HG03442 (cell line): ENCODE results near the gene CCDC158.
"Not testable (repeated sequence)": the region's sequence is repeated elsewhere in the genome, so short reads cannot be mapped to it uniquely, and the experiment has no call there.

ENCODE experiments used
- ATAC-seq: cut with Tn5 transposase; IDR thresholded peaks from one replicate; pipeline ENCODE4 v1.9.1; 2021; ENCODE audit warnings: mild to moderate bottlenecking, moderate library complexity; ENCODE audit not compliant: unreplicated experiment

CCDC158 gene

DNA sequence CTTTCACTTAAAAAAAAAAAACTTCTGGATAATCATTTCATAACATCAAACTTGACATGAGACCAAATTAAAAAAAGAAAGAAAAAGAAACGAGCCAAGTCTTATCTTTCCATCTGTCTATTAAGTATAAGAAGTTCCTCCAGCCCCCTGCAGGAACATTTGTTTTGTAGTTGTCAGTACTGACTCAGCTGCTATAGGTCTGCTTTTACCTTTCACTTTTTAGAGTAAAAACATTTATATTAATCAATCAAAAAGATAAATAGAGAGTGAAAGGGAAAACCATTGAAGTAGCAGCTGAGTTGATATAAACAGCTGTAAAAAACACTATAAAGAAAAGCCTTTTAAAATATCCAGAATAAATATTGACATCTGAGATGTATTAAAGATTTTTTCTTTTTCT, 46.1 kb downstream of the CCDC158 start:
- no peak for ATAC-seq

DNA sequence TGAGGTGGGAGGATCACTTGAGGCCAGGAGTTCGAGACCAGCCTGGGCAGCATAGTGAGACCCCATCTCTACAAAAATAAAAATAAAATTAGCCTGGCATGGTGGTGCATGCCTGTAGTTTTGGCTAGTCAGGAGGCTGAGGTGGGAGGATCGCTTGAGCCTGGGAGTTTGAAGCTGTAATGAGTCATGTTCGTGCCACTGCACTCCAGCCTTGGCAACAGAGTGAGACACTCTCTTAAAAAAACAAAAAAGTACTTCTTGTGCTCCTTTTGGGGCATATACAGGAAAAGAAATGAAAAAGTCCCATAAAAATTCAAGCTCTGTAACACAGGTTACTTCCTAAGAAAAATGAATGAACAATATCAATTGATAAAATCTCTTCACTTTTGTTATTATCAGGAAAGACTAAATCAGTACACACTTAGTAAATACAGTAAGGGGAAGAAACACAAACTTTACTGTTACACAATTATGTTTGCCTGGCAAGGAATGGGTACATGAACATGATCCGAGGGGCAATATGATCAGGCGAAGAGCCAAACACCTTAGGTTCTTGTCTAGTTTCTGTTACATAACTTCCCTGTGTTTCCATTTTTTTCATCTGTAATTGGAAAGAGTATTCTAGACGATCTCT, 46.9 kb downstream of the CCDC158 start:
- ATAC-seq, result no peak

DNA sequence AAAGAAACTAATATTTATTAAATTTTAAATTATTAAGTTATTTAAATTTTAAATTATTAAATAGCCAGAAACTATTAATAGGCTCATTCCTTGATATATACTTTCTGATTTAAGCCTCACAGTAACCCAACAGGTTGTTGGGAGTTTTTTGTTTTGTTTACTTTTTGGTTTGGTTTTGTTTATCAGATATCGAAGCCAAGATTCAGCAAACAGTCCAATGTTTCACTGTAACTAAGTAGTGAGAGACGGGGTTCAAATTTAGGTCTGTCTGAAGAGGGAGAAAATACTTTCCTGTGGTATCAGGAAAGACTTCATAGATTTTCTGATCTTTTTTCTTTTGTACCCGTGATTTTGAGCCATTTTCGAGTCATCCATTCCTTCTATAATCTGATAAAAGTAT, 54.2 kb downstream of the CCDC158 start:
- ATAC-seq, result no peak

DNA sequence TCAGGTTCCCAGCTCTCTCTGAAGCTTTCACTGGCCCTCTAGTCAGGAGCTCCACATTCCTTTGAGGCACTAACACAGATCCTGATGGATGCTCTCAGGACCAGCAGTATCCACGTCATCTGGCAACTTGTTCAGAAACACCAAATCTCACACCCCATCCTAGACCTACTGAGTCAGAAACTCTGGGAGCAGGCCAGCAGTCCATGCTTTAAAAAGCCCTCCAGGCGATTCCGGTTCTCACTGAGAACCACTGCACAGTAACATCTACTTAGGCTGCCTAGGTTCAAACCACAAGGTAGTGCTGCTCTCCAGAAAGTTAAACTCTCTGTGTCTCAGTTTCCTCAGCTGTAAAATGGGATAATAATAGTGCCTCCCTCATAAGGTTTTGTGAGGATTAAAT, 55.3 kb downstream of the CCDC158 start:
- ATAC-seq, result no peak

DNA sequence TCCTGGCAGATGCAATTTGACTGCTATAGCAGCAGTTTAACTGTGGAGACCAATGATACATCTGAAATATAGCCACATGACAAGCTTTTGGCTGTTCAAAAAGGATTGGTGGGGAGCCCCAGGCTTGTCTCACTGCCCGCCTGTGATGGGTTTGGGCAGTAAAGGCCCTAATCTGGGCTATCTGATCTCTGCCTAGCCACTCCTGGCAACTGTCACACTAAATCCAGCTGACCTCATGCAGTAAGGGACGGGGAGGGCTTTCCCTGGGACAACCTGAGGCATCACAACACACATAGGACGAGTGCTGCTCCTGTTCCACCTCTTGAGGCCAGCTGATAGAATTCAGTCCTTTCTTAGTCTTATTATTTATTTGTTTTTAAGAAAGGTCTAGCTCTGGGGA, 56.2 kb downstream of the CCDC158 start:
- ATAC-seq, result no peak

DNA sequence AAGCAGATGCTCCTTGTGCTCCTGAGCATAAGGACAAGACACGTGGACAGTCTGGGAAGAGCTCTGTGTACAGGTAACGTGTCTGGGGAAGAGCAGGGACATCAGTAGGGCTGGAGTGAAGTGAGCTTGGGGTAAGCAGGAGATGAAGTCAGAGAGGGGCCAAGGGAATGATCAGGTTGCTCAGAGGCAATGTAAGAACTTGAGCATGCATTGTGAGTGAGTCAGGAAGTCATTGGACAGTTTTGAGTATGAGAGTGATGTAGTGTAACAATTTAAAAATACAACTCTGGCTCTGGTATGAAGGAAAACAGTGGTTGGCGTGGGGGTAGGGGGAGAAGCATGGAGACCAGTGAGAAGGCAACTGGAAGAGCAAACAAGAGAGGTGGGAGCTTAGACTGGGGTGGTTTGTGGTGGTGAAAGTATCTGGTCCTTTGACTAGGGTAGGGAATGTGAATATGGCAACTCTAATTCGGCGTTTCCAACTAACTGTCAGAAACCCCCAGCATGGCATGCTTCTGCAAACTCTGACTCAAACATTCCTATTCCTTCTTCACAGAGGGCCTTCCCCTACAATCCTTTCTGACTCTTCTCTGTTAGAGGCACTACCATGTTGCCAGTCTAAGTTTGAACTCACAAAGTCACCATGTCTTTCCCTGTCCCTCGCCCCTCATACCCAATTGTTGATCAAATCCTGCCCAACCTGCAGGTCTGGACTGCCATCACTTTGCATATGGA, 57.2 kb downstream of the CCDC158 start:
- ATAC-seq, result no peak

DNA sequence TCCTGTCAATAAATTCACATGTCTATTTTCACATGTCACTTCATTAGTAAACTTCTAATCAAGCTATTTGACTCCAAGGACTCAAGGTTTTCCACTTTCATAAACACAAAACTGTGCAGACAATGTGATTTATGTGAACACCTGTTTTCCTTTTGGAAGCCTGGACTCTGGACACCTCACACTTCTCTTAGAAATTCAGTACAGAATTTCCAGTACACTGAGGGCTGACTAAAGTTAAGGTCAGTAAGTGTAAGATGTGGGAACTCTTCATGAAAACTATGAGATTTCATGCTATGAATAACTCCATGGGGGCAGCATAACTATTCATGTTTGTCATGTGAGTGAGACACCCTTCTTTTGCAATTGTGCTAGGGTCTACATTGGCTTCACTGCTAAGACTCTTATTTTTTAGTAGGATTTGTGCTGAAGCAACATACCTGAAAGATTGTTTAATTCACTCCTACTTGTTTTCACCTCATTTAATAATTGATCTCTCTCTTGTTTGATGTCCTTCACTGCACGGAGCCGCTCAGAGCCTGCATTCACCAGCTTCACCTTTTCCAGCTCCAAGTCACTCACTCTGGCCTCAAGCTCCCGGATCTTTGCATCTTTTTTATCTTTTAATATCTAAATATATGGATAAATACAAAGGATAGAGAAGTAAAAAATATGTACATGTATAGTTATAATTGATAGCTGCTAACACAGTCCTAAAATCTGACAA, 59.1 kb downstream of the CCDC158 start:
- ATAC-seq, result no peak

DNA sequence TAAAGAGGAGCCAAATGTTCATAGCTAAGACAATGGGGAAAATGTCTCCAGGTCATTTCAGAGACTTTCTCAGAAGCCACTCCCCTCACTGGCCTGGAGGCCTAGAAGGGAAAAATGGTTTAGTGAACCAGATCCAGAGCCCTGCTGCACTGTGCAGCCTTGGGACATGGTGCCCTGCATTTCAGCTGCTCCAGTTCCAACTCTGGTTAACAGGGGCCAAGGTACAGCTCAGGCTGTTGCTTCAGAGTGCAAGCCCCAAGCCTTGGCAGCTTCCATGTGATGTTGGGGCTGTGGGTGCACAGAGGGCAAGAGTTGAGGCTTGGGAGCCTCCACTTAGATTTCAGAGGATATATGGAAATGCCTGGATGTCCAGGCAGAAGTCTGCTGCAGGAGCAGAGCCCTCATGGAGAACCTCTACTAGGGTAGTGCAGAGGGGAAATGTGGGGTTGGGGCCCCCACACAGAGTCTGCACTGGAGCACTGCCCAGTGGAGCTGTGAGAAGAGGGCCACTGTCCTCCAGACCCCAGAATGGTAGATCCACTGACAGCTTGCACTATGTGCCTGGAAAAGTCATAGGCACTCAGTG, 61.0 kb downstream of the CCDC158 start:
- ATAC-seq, result not testable (repeated sequence)

DNA sequence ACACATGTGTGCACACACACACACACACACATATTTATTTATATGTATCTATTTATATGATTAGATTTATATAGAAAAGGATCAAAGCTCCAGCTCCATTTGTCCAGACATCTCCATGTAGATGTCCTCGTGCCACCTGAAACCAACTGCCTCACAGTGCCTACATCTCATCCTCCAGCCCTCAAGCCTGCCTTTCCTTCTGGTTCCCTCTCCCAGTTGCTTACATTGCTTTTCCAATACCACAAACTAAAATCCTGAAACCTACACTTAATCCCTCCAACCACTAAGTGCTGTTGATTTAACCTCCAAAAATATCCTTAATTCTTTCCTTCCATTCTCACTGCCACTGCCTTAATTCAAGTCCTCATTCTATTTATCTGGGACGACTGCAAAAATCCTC, 63.0 kb downstream of the CCDC158 start:
- no peak for ATAC-seq

DNA sequence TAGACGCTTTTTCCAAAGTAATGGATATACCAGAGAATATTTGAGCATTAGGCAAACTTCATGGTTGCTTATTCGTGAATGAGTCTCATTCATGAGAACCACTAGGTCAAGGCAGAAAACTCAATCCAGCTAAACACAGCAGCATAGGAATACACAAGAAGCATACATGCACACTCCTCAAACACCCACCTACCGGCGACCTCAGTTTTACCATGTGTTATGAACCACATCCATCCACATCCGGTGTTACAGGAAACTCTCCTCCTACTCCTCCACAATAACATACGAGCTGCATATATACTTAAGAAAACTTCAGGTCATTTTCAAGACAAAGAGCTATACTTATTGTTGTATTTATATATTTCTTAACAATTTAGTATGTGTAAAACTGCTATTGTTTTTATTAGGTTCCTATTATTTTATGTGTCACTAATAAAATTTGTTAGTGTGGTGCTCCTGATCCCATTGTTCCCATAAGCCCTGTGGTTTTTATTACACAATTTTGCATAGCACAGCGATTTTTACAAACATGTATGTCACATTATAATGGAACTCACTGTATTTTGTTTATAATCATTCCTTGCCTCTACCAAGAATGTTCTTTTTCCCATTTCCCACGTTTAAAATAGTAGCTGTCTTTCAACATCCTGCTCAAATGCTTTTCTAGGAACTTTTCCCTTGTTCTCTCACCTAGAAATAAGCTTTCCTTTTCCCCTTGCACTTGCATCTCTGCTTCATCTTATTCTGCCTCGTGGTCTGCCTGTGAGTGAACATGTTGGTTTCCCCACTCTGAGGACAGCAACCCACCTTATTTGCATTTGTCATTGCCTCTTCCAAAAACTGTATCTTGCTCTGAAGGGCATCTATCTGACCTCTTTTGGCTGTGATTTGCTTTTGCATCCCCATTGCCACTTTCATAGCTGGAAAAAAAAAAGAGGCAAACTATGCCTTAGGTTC, 66.1 kb downstream of the CCDC158 start:
- no peak for ATAC-seq

DNA sequence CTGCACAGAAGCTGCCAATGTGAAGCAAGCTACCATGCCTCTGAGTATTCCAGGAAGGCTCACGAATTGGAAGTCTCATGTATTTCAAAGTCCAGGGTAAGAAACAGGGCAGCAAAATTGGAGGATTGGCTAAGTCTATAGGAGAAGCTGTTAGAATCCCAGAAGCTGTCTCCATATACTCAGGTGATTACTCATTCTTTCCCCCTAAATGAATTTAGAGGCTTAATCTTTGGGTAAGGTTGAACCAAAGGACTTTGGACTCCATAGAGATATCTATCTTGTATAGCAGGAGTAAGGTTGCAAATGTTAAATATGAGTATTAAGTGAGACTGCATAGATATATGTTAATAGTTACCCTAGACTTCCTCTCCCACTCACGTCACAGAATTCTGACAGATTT, 78.1 kb downstream of the CCDC158 start:
- no peak for ATAC-seq

DNA sequence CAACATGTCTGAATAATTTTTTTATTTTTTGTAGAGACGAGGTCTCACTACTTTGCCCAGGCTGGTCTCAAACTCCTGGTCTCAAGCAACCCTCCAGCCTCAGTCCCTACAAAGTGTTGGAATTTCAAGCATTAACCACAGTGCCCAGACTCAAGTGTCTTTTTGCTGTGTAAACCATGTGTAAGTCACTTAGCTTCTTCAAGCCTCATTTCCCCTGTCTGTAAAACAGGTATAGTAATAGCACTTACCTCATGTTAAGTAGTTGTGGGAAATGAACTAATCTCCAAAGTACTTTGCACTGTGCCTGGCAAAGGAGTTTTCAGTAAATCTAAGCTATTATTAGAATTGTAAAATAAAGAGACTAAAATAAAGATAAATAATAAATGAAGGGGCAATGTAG, 78.8 kb downstream of the CCDC158 start:
- ATAC-seq, result no peak

DNA sequence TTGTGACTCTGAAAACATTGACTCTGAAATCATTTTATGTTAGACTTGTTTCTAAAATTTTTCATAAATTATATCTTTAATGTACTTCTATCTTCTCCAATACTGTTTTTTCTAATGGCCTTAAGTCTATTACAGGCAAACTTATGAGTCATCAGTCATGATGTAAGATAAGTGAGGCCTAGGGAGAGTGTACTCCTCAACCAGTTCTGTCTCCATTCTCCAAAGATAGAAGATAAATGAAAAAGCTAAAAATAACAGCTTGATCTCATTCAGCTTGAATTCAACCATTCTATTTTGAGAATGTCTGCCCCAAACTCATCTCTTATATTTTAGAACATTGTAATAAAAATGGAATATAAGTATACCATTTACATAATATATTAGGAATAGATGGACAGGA, 79.9 kb downstream of the CCDC158 start:
- no peak for ATAC-seq

DNA sequence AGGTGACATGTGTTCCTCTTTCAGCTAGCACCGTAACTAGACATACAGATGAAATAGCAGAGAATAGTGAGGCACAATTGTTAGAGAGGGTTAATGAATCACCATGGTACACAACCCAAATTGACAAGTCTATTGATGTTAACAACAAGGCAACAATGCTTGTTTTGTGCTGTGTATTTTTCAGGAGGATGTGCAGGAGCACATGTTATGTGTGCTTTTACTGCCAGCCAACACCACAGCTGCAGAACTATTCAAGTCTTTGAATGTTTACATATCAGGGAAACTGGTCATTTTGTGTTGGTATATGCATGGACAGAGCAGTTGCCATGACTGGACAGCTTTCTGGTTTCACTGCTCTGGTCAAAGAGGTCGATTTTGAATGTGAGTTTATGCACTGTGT, 81.6 kb downstream of the CCDC158 start:
- no peak for ATAC-seq

DNA sequence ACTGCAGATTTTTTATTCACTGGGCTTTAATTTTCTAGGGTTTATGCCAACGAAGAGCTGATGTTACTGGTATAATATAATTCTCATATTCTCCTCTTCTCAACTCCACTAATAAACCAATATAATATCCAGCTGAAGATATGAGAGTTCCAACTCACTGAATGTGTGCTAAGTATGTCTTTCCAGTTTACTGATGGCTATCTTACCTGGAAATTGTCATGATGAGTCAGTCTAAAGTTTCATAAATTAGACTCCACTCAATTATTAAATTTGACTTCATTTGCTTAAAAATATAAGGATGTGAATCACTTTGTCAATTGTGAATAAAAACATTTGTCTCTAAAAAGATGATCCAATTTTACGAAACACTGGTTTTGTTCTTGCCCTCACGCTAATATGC, 86.1 kb downstream of the CCDC158 start:
- no peak for ATAC-seq

DNA sequence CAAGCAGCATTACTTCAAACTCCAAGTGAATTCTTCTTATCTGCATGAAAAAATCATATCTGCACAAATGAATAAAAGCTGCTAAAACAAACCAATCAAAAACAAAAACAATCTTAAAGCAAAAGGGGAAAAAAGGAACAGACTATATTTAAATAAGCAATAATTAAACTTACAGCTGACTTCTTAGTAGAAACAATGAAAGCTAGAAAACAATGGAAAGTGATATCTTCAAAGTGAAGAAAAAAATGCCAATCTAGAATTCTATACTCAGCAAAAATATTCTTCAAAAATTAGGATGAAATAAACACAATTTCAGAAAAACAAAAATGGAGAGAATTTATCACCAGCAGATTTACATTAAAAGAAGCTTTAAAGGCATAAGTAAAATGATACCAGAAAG, 94.4 kb downstream of the CCDC158 start:
- ATAC-seq, result no peak

DNA sequence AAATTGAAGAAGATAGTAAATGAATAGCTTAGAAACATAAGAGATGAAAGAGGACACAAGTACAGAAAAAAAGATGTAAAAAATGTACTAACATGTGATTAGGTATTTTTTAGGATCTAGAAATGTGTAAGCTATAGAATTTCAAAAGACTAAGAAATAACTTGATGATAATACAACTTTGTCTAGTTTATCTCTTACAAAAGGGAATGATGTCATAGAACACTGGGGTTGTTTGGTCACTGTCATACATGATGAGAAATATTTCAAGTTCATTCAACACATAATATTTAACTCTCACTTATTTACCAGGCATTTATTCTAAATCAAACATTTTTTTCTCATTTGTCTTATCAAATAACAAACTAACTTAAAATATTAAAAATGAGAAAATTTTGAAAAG, 95.9 kb downstream of the CCDC158 start:
- no peak for ATAC-seq

DNA sequence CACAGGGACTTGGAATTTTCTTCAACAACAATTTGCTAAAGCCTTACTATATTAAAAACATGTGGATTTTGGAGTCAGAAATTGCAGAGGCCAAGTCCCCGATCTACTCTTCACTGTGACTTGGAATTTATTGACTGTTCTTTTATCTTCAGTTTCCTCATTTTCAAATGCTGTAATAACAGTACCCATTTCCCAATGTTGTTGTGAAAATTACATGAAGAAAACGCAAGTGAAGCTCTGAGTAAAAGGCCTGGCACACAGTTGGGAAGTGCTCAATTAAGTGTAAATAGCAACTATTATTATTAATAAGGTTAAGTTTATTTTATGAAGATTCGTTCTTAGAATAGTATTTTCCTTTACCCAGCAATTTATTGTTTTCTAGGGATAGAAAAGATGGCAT, 98.7 kb downstream of the CCDC158 start:
- no peak for ATAC-seq

DNA sequence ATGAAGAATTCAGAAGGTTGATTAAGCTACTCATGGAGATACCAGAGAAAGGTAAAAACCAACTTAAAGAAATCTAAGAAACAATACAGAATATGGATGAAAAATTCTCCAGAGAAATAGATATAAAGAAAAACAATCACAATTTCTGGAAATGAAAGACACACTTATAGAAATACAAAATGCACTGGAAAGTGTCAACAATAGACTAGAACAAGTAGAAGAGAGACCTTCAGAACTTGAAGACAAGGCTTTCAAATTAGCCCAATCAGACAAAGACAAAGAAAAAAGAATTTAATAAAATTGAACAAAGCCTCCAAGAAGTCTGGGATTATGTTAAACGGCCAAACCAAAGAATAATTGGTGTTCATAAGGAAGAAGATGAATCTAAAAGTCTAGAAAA, 104.8 kb downstream of the CCDC158 start:
- no peak for ATAC-seq

DNA sequence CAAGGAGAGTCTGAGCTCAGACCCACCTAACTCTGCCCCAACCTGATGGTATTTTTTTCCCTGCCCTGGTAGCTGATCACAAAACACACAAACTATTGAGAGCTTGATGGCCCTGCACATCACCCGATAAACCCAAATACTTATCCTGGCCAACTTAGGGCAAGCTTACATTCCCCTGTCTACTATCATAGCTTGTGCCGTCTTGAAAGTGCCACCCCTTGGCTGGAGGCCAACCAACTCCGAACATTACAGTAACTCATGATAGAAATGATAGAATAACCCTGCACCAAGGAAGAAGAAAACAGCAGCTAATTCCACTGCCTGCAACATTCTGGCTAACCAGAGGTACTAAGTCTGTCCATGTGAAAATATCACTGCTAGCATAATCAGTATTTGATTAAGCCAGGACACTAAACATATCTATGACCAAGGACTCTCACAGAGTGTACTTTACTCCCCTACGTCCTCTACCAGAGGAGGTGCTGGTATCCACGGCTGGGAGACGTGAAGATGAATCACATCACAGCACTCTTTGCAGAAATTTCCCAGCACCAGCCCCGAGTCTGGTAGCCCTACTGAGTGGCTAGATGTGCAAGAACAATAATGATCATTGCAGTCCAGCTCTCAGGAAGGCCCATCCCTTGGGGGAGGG, 105.5 kb downstream of the CCDC158 start:
- no peak for ATAC-seq
